PC-9 (cell line): Measurements from ENCODE around the gene RAB8A.

Experiments used
- CTCF ChIP-seq: fragments of 200-600 bp; sonication (generic); conservative IDR thresholded peaks from 2 replicates; pipeline ENCODE4 v1.6.1; 2017; ENCODE audit warnings: mixed run types, antibody characterized with exemption, mild to moderate bottlenecking, moderate library complexity
- EZH2 ChIP-seq: fragments of 200-600 bp; sonication (generic); IDR thresholded peaks from 2 replicates; pipeline ENCODE4 v1.8.0; 2017; ENCODE audit warnings: antibody characterized with exemption, low read depth

GRCh38 chr19:16077984-16078758 is 33.5 kb upstream of the RAB8A start:
- TF ChIP-seq CTCF, result no peak
- no peak for TF ChIP-seq EZH2
